HEK293 (cell line): ENCODE data around the gene TICAM1.
"Not testable (repeated sequence)": the region's sequence is repeated elsewhere in the genome, so short reads cannot be mapped to it uniquely, and the experiment has no call there.

Experiments
- ZNF10 ChIP-seq: fragments of 450-650 bp; formaldehyde crosslinking; IDR thresholded peaks from 2 replicates; pipeline ENCODE4 v1.5.1; 2017; ENCODE audit warnings: missing biosample characterization, missing genetic modification characterization
- ZNF140 ChIP-seq: fragments of 450-650 bp; formaldehyde crosslinking; IDR thresholded peaks from 2 replicates; pipeline ENCODE4 v1.5.1; 2016; ENCODE audit warnings: missing biosample characterization, missing genetic modification characterization
- ZNF202 ChIP-seq: fragments of 450-650 bp; formaldehyde crosslinking; IDR thresholded peaks from 2 replicates; pipeline ENCODE4 v1.5.1; 2016; ENCODE audit warnings: missing biosample characterization, missing genetic modification characterization, borderline replicate concordance
- ZNF311 ChIP-seq: fragments of 450-650 bp; formaldehyde crosslinking; IDR thresholded peaks from 2 replicates; pipeline ENCODE4 v1.5.1; 2017; ENCODE audit warnings: missing biosample characterization, missing genetic modification characterization, borderline replicate concordance
- ZNF416 ChIP-seq: fragments of 450-650 bp; formaldehyde crosslinking; IDR thresholded peaks from 2 replicates; pipeline ENCODE4 v1.5.1; 2016; ENCODE audit warnings: missing biosample characterization, missing genetic modification characterization
- ZNF521 ChIP-seq: fragments of 450-650 bp; formaldehyde crosslinking; IDR thresholded peaks from 2 replicates; pipeline ENCODE4 v1.5.1; 2017; ENCODE audit warnings: missing biosample characterization, mild to moderate bottlenecking, missing genetic modification characterization
- ZNF701 ChIP-seq: fragments of 450-650 bp; formaldehyde crosslinking; IDR thresholded peaks from 2 replicates; pipeline ENCODE4 v1.5.1; 2016; ENCODE audit warnings: missing biosample characterization, missing genetic modification characterization
- ZNF768 ChIP-seq: fragments of 450-650 bp; formaldehyde crosslinking; IDR thresholded peaks from 2 replicates; pipeline ENCODE4 v1.5.1; 2018; ENCODE audit warnings: missing biosample characterization, mild to moderate bottlenecking, missing genetic modification characterization
- TF ChIP-seq, protein P1 (sequence below): fragments of 450-650 bp; formaldehyde crosslinking; conservative IDR thresholded peaks from 2 replicates; pipeline ENCODE4 v1.5.1; 2016; ENCODE audit warnings: low read depth, missing biosample characterization, missing genetic modification characterization
- TF ChIP-seq, protein P2 (sequence below): fragments of 450-650 bp; formaldehyde crosslinking; IDR thresholded peaks from 2 replicates; pipeline ENCODE4 v1.5.1; 2016; ENCODE audit warnings: missing biosample characterization, missing genetic modification characterization
- TF ChIP-seq, protein P3 (sequence below): fragments of 450-650 bp; formaldehyde crosslinking; IDR thresholded peaks from 2 replicates; pipeline ENCODE4 v1.5.1; 2016; ENCODE audit warnings: missing biosample characterization, missing genetic modification characterization

DNA sequence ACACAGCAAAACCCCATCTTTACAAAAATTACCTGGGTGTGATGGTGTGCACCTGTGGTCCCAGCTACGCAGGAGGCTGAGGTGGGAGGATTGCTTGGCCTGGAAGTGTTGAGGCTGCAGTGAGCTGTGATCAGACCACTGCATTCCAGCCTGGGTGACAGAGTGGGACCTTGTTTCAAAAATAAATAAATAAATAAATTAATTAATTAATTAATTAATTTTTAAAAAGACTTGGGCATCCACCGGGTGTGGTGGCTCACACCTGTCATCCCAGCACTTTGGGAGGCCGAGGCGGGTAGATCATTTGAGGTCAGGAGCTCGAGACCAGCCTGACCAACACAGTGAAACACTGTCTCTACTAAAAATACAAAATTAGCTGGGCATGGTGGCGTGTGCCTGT is 26.4 kb downstream of the TICAM1 start:
- TF ChIP-seq, protein P1, sequence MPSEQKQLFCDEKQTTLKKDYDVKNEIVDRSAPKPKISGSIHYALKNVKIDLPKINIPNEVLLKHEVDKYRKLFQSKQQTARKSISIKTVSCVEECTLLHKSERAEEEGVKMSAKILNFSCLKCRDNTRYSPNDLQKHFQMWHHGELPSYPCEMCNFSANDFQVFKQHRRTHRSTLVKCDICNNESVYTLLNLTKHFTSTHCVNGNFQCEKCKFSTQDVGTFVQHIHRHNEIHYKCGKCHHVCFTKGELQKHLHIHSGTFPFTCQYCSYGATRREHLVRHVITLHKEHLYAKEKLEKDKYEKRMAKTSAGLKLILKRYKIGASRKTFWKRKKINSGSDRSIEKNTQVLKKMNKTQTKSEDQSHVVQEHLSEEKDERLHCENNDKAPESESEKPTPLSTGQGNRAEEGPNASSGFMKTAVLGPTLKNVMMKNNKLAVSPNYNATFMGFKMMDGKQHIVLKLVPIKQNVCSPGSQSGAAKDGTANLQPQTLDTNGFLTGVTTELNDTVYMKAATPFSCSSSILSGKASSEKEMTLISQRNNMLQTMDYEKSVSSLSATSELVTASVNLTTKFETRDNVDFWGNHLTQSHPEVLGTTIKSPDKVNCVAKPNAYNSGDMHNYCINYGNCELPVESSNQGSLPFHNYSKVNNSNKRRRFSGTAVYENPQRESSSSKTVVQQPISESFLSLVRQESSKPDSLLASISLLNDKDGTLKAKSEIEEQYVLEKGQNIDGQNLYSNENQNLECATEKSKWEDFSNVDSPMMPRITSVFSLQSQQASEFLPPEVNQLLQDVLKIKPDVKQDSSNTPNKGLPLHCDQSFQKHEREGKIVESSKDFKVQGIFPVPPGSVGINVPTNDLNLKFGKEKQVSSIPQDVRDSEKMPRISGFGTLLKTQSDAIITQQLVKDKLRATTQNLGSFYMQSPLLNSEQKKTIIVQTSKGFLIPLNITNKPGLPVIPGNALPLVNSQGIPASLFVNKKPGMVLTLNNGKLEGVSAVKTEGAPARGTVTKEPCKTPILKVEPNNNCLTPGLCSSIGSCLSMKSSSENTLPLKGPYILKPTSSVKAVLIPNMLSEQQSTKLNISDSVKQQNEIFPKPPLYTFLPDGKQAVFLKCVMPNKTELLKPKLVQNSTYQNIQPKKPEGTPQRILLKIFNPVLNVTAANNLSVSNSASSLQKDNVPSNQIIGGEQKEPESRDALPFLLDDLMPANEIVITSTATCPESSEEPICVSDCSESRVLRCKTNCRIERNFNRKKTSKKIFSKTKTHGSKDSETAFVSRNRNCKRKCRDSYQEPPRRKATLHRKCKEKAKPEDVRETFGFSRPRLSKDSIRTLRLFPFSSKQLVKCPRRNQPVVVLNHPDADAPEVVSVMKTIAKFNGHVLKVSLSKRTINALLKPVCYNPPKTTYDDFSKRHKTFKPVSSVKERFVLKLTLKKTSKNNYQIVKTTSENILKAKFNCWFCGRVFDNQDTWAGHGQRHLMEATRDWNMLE (tag by site-specific recombination) = peak; percentile 72
- TF ChIP-seq ZNF202 (tag by site-specific recombination); ZNF768; ZNF311 (tag by site-specific recombination); ZNF701 (tag by site-specific recombination); ZNF10 (tag by site-specific recombination); ZNF521 (tag by site-specific recombination); ZNF416: not testable (repeated sequence)
- TF ChIP-seq, protein P2, sequence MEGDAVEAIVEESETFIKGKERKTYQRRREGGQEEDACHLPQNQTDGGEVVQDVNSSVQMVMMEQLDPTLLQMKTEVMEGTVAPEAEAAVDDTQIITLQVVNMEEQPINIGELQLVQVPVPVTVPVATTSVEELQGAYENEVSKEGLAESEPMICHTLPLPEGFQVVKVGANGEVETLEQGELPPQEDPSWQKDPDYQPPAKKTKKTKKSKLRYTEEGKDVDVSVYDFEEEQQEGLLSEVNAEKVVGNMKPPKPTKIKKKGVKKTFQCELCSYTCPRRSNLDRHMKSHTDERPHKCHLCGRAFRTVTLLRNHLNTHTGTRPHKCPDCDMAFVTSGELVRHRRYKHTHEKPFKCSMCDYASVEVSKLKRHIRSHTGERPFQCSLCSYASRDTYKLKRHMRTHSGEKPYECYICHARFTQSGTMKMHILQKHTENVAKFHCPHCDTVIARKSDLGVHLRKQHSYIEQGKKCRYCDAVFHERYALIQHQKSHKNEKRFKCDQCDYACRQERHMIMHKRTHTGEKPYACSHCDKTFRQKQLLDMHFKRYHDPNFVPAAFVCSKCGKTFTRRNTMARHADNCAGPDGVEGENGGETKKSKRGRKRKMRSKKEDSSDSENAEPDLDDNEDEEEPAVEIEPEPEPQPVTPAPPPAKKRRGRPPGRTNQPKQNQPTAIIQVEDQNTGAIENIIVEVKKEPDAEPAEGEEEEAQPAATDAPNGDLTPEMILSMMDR = not testable (repeated sequence)
- TF ChIP-seq, protein P3, sequence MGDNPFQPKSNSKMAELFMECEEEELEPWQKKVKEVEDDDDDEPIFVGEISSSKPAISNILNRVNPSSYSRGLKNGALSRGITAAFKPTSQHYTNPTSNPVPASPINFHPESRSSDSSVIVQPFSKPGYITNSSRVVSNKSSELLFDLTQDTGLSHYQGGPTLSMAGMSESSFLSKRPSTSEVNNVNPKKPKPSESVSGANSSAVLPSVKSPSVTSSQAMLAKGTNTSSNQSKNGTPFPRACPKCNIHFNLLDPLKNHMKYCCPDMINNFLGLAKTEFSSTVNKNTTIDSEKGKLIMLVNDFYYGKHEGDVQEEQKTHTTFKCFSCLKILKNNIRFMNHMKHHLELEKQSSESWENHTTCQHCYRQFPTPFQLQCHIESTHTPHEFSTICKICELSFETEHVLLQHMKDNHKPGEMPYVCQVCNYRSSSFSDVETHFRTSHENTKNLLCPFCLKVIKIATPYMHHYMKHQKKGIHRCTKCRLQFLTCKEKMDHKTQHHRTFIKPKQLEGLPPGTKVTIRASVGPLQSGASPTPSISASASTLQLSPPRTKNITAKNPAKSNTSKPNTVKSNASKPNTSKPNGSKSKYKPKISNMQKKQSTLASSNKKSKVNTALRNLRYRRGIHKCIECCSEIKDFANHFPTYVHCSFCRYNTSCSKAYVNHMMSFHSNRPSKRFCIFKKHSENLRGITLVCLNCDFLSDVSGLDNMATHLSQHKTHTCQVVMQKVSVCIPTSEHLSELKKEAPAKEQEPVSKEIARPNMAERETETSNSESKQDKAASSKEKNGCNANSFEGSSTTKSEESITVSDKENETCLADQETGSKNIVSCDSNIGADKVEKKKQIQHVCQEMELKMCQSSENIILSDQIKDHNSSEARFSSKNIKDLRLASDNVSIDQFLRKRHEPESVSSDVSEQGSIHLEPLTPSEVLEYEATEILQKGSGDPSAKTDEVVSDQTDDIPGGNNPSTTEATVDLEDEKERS (tag by site-specific recombination) = not testable (repeated sequence)
- TF ChIP-seq ZNF140 (tag by site-specific recombination) = peak; percentile 4; the same call in 1 of the 2 replicates
